ENCODE data around the gene RBM7. TPM values are rescaled to one million over a fixed set of nuclear protein-coding genes. Genes with fewer than 3 reads are reported as not detected.

RBM7 gene
- total and polyA plus RNA-seq, 2 of the 8 experiments (the other 6 are each of a cell fraction or from before 2014, with no cell fraction given): 18.0 to 45.7 TPM

DNA sequence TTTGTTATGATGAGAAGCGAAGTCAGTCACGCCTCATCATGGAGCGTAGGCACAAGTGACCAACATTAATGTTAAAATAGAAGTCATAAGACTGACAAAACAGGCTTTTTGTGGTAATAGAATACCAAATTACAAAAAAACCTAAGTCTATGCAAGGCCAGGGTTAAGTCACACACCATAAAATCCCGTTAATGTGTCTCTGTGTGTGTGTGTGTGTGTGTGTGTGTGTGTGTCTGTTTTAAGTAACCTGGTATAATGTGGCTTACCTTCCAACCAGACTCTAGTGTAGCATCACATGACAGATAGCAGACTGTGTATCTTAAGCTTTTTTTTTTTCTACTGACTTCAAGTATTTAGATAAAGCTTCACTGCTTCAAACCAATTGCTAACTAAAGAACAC lies 38.1 kb upstream of the RBM7 start:
- no peak overlapping the region for H3K9ac ChIP-seq (replicated peaks in 1 of 4; ENCODE audit: extremely low read depth in 1 of 4, low read depth in 3 of 4, low read length in 3 of 4)
- H2BK120ac ChIP-seq (replicated peaks; ENCODE audit: low read depth, low read length): no peak overlapping the region
- no peak overlapping the region for H4K91ac ChIP-seq (replicated peaks; ENCODE audit: insufficient read length, low read length)
- H3K4me3 ChIP-seq (ENCODE audit: extremely low read depth in 1 of 4, insufficient read depth in 2 of 4, low read depth in 3 of 4, low read length in 4 of 4): no peak overlapping the region
- H2BK20ac ChIP-seq (ENCODE audit: low read length): no peak overlapping the region
- H2AFZ ChIP-seq (ENCODE audit: low read length): no peak overlapping the region
- H3K79me2 ChIP-seq (ENCODE audit: control insufficient read depth in 1 of 2, insufficient read depth in 2 of 2, low read length in 2 of 2): no peaks in the 10 kb centered on the region
- H2BK5ac ChIP-seq (ENCODE audit: low read depth, low read length): no peak overlapping the region
- H3K27ac ChIP-seq (ENCODE audit: low read depth, low read length): no peak overlapping the region
- H4K8ac ChIP-seq (ENCODE audit: extremely low read depth, insufficient read depth, low read length): no peak overlapping the region
- POLR2A ChIA-PET (ENCODE audit: partially characterized antibody): no interaction called here
- FAIRE-seq: no peak
- no peaks in the 10 kb centered on the region for H3K9me3 ChIP-seq (ENCODE audit: insufficient read depth in 2 of 2, low read depth in 1 of 2, low read length in 1 of 2)
- H4K5ac ChIP-seq (ENCODE audit: insufficient read length, low read depth, low read length): no peak overlapping the region
- H3K14ac ChIP-seq (ENCODE audit: insufficient read length): no peak overlapping the region
- H4K20me1 ChIP-seq (replicated peaks in 1 of 2; ENCODE audit: control insufficient read depth in 1 of 2, insufficient read depth in 2 of 2, low read length in 2 of 2): no peaks in the 10 kb centered on the region
- no peak overlapping the region for H3K56ac ChIP-seq (replicated peaks; ENCODE audit: insufficient read length, low read depth, low read length)
- H3K27me3 ChIP-seq (replicated peaks in 1 of 4; ENCODE audit: control insufficient read depth in 3 of 4, extremely low read depth in 1 of 4, insufficient read depth in 3 of 4, low read length in 3 of 4): no peaks in the 10 kb centered on the region
- H3K18ac ChIP-seq (ENCODE audit: extremely low read depth, low read length): no peak overlapping the region
- WGBS, 2 experiments (ENCODE audit: extremely low coverage in 1 of 2, insufficient coverage in 1 of 2, insufficient read length in 1 of 2, insufficient replicate concordance in 2 of 2, low coverage in 1 of 2, low lambda C conversion rate in 2 of 2, missing lambda C conversion rate in 1 of 2): 96% methylated on average over 4 of the region's 4 CpGs; no CpG with 5 or more reads in 1 of the 2 experiments
- peaks cover 0 to 6% (median 0%) of the 10 kb centered on the region in 4 experiments; a peak in 2 of 7 replicates for H3K4me1 ChIP-seq (replicated peaks in 1 of 4; ENCODE audit: control insufficient read depth in 3 of 4, insufficient read depth in 4 of 4, low read length in 3 of 4)
- no peak overlapping the region for H3K23ac ChIP-seq (ENCODE audit: insufficient read length)
- no peak overlapping the region for H3K4me2 ChIP-seq (ENCODE audit: insufficient read depth in 1 of 2, low read depth in 2 of 2, low read length in 2 of 2)
- TF ChIP-seq SIRT6 (IDR thresholded peaks at IDR 0.05; ENCODE audit: low read length) (no peak), EZH2 (IDR thresholded peaks at IDR 0.05; ENCODE audit: low read depth, low read length, severe bottlenecking) (no peak), RAD21 (IDR thresholded peaks at IDR 0.05 in 1 of 2, conservative IDR thresholded peaks at IDR 0.05 in 1 of 2; ENCODE audit: low read depth in 2 of 2, low read length in 2 of 2) (no peak), JUND (IDR thresholded peaks at IDR 0.05; ENCODE audit: low read length) (no peak), TAF7 (optimal IDR thresholded peaks at IDR 0.05; ENCODE audit: borderline replicate concordance, low read depth, low read length) (no peak), BACH1 (IDR thresholded peaks at IDR 0.05; ENCODE audit: low read length) (no peak)
- TF ChIP-seq, protein P1, sequence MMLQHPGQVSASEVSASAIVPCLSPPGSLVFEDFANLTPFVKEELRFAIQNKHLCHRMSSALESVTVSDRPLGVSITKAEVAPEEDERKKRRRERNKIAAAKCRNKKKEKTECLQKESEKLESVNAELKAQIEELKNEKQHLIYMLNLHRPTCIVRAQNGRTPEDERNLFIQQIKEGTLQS (IDR thresholded peaks at IDR 0.05; ENCODE audit: insufficient read depth, low read depth, low read length): no peak
- H2BK12ac ChIP-seq (ENCODE audit: low read depth, low read length): no peak overlapping the region
- no peak for DNase-seq (ENCODE audit: low read depth in 1 of 2, low spot score in 2 of 2)
- no peak overlapping the region for H2AK5ac ChIP-seq (ENCODE audit: low read depth, low read length)
- no peaks in the 10 kb centered on the region for H3K23me2 ChIP-seq (ENCODE audit: low read depth, low read length)
- CTCF ChIA-PET (ENCODE audit: partially characterized antibody): interaction anchor here (1.7 kb wide), 1 partner anchor 14 kb away, joined by 6 read pairs; no protein-coding TSS in a partner anchor
- no peaks in the 10 kb centered on the region; the same call in 1 of the 2 replicates for H3K79me1 ChIP-seq (ENCODE audit: low read depth, low read length)
- H3K36me3 ChIP-seq (ENCODE audit: control insufficient read depth in 2 of 4, insufficient read depth in 4 of 4, low read length in 3 of 4): no peaks in the 10 kb centered on the region
- H3K4ac ChIP-seq (replicated peaks; ENCODE audit: insufficient read length, low read depth, low read length): no peak overlapping the region
- no peak overlapping the region for H2BK15ac ChIP-seq (ENCODE audit: low read length)
